Measurements from ENCODE around the gene SLC25A18.

GRCh38 chr22:17633998-17634323, 70.7 kb downstream of the SLC25A18 start:
- TF ChIP-seq POLR2A (IDR thresholded peaks at IDR 0.05; ENCODE audit: low read depth, low read length), result no peak
- TF ChIP-seq POLR2AphosphoS5 (IDR thresholded peaks at IDR 0.05; ENCODE audit: low read depth, low read length), result no peak

All from GM12891 (cell line).